Islet of Langerhans (tissue), 1 donor: Measurements from ENCODE around the gene GPRC5B.

Experiments used
- FAIRE-seq: peaks from one replicate; lab custom pipeline; 2011; peaks lifted over from hg19 to GRCh38; lab: Jason Lieb, UNC

GPRC5B gene, protein sequence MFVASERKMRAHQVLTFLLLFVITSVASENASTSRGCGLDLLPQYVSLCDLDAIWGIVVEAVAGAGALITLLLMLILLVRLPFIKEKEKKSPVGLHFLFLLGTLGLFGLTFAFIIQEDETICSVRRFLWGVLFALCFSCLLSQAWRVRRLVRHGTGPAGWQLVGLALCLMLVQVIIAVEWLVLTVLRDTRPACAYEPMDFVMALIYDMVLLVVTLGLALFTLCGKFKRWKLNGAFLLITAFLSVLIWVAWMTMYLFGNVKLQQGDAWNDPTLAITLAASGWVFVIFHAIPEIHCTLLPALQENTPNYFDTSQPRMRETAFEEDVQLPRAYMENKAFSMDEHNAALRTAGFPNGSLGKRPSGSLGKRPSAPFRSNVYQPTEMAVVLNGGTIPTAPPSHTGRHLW

DNA sequence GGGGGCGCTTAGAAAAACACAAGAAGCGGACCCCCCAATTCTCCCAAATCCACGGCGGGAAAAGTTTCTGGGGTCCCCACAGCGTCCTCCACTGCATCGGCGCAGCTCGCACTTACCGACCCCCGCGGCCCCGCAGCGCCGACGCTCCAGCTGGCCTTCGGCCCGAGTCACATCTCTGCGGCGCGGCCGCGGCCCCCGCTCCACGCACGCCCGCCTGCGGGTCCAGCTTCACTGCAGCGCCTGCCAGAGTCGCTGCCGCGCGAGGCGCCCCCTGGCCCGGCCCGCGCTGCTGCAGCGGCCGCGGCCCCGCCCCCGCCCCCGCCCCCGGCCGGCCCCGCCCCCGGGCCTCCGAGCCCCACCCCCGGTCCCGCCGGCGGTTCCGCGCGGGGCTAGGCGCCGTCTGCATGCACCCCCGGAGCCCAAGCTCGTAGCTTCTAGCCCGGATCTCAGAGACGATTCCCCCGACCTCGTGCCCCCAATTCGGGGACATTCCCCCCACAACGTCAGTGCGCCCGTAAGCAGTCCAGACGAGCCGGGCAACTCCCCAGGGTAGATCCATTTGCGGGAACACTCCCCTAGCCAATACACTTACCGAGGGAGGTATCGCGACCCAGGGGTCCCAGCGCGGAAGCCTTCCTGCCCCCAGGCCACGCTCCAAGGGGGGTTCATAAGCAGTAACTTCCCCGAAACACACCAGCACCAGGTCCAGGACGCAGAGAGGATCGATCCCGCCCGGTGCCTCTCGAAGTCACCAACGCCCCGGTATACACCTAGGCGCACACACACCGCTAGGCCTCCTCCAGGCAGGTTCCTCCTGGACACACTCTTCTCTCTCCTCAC, at the start of gene GPRC5B:
Gene GPRC5B (minus strand): TSS at position 238 of the 840 bp plus-strand sequence. CDS start 12,003 bp downstream, outside the sequence.
- FAIRE-seq: no peak

DNA sequence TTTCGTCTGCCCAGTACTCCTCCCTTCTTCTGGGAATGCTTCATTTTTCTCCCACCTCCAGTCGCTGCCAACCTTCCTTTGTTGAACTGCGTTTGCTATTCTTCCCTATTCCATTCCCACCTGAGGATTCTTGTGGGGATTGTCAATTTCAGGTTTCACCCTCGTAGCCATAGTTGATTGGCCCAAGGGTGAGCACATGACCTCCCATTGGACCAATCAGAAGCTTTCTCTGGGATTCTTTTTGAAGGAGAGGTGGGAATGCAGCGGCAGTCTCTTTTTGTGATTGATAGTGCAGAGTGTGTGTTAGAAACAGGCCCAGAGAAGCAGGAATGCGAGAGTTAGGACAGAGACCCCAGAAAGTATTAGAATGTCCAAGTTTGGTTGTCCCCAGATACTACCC, 49.1 kb upstream of the GPRC5B start:
- no peak for FAIRE-seq

DNA sequence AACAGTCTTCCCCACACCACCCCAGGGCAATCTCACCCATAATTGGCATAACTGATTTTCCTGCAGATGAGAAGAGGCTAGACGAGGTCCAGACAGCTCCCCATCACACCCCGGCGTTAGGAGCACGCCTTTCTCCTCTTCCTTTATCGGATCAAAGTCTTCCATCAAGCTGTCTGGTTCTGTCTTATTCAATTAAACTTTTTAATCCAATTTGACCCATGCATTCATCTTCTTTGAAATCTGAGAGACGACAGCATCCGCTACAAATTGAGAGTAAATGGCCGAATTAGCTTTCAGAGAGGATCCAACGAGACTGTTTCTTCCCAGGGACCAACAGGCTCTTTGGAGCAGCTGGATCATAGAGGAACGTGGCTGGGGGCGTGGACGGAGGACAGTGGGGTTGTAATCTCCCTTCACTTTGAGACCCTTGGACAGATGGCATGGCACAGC, 44.4 kb upstream of the GPRC5B start:
- no peak for FAIRE-seq

DNA sequence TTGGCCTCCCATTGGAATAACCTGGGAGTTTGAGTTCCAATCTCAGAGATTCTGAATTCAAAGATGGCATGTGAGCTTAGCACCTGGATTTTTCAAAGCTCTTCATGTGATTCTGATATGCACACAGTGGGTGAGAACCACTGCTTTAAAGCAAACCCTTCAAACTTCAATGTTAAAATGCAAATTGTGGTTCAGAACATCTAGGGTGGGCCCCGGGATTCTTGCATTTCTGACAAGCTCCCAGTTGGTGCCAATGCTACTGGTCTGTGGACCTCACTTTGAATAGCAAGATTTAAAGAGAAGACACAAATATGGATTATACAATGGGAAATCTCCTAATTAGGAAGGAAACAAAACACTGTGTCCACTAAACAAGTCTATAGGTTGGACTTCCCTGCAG, 43.8 kb upstream of the GPRC5B start:
- FAIRE-seq: no peak

DNA sequence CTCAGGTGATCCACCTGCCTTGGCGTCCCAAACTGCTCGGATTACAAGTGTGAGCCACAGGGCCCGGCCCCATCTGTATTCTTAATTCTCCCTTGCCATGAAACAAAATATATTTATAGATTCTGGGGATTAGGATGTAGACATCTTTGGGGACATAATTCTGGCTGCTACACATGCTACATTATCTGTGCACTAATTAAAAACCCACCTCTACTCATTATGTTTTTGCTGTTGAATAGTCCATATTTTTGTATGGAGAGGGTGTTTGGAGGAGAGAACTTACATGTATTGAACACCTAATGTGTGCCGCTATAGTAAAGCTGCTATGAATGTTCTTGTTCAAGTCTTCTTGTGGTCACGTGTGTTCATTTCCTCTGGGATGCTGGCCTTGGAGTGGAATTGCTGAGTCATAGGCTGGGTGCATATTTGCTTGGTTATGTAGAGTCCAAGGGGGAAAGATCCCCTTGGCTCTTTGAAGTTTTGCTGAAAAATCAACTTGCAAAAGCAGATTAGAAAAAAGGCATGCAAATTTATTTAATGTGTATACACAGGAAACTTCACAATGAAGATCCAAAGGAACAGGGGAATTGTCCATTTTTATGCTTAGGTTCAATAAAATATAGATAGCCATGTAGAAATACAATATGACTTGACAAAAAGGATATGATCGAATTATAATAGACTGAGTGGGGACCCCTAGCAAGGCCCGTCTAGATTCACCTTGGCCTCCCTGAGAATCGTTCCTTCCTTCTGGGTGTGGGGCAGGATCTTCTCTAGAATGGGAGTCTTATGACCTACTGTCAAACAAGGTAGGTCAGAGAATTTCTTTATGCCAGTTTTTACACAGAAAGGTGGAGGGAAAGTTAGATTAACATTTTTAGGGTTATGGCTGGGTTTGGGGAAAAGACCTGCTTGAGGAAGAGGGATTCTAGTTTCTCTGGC, 42.1 kb upstream of the GPRC5B start:
- FAIRE-seq: no peak

DNA sequence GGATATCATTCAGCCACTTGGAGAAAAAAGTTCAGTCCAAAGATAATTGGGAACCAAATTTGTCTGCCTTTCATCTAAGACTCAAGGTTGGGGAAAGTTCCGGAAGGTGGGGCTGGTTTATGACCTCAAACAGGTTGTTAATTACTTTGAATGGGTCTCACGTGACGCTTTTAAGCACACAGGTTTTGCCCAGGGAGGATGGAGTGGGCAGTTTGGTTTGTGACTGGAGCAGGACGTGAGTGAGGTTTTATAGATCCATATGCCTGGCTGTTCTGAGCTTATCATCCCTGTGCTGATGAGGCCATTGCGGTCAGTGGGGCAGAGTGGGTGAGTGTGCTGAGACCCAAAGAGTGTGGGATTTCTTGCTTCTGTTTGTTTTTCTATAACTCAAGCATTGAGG, 38.7 kb upstream of the GPRC5B start:
- FAIRE-seq: no peak

DNA sequence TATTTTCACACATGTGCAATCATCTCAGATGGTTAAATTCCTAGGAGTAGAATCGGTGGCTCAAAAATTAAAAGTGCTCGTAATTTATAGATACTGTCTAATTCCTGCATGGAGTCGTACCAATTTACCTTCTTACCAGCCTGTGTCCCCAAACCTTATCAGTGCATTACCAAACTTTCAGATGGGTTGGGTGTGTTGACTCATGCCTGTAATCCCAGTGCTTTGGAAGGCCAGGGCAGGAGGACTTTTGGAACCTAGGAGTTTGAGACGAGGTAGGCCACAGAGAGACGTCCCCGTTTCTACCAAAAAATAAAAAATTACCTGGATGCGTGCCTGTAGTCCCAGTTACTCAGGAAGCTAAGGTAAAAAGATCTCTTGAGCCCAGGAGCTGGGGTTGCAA, 34.5 kb upstream of the GPRC5B start:
- no peak for FAIRE-seq

DNA sequence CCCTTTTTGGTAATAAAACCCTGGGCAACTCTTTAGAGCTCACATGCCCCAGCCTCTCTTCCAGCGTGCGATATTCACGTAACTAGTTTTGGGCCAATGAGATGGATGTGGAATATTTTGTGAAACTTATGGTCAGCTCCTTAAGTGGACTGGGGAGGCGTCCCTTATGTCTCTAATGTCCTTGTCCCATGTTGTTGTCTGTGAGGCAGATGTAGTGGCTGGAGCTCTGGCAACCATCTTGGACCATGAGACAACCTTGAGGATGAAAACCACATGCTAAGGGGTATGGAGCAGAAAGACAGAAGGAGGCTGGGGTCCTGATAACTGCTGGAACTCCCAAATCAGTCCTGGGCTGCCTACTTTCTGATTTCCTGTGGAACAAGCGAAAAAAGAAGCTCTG, 31.4 kb upstream of the GPRC5B start:
- FAIRE-seq: no peak

DNA sequence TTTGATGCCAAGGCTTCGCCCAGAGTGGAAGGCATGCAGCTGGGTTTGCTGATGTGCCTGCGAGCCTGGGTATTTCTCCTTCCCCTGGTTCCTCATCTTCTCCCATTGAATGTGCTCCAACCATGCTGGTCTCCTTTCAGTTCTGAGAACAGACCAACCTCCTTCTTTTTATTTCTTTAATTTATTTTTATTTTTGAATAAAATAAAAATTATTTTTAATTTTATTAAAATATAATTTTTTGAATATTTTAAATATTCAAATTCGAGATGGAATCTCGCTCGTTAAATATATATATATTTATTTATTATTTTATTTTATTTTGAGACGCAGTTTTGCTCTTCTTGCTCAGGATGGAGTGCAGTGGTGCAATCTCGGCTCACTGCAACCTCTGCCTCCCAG, 30.2 kb upstream of the GPRC5B start:
- FAIRE-seq: no peak

DNA sequence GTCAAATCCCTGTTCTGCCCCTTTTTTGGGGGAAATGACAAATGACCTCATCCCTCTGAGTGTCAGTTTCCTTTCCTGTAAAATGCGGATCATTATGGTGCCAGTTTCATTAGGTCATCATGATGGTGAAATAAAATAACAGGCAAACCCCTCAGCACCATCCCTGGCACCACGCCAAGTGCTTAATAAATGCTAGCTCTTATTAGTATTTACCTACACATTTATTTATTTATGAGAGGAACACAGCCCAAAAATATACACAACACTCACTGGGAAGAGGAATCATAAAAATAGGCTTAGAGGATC, 28.6 kb upstream of the GPRC5B start:
- no peak for FAIRE-seq

DNA sequence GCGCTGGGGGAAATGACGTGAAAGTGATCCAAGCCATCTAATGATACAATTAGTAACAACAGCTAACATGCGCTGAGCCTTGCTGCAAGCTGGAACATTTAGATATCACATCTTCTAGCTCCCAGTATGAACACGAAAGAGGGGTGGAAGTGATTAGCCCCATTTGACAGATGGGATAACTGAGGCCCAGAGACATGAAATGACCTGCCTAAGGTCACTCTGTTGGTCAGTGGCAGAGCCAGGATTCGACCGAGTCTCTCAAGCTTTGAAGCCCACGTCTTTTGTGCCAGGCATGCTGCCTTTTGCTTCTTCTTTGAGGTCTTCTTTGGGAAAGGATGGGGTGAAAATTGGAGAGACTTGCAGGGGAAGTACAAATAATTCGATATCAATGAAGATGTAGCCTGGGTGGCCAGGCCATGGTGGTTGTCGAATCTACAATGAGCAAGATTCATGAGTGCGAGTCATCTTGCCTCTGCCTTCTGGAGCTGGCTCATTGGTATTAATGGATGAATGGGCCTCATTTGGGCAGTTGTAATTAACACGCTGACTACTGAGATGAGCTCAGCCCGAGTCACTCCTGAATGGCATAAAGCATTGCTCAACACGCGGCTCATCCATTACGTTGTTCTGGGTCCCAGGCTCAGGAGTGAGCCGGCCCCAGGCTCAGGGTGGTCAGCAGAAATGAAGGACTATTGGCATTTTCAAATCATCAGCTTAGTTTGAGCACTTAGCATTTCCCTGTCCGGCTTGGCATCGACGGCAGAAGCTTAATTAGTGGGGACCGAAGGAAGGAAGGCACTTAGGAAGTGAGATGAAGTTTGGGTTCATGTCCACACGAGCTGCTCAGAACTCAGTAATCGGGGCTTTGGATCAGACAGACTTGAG, 28.0 kb upstream of the GPRC5B start:
- no peak for FAIRE-seq

DNA sequence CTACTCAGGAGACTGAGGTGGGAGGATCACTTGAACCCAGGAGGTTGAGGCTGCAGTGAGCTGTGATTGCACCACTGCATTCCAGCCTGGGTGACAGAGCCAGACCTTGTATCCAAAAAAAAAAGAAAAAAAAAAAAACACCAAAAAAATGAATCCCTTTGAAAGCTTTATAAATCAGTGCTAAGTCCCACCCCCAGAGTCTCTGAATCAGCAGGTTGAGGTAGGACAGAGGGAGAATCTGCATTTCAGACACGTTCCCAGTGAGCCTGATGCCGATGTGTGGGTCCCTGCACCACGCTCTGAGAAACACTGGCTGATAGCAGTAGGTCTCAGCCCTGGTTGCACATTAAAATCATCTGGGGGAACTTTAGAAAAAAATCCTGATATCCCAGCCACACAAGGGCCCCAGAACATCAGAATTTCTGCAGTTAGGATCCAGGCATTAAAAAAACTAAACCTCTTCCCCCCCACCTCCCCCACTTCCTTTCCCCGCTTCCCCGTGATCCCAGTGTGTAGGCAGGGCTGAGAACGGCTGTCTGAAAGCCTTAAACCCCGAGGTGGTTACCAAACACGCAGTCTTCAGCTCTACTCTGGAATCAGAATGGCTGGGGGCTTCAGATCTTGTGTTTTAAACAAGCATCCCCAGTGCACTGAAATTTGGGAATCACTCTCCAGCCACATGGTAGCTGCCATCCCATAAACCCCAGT, 27.3 kb upstream of the GPRC5B start:
- no peak for FAIRE-seq

DNA sequence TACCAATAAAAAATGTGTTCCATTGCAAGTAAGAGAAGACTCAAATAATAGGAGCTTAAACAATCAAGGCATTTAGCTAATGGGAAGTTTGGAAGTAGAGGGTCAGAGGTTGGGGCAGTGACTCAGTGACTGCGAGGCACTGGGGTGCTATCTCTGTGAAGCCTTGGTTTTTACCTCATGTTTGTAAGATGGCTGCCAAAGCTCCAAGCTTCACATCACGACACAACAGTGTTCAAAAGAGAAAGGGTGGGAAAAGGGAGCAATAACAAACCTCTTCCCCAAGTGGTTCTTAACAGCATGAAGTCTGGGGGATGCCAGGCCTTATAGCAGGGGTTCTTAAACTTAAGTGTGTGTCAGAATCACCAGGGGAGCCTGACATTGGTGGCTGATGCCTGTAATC, 26.6 kb upstream of the GPRC5B start:
- FAIRE-seq: no peak

DNA sequence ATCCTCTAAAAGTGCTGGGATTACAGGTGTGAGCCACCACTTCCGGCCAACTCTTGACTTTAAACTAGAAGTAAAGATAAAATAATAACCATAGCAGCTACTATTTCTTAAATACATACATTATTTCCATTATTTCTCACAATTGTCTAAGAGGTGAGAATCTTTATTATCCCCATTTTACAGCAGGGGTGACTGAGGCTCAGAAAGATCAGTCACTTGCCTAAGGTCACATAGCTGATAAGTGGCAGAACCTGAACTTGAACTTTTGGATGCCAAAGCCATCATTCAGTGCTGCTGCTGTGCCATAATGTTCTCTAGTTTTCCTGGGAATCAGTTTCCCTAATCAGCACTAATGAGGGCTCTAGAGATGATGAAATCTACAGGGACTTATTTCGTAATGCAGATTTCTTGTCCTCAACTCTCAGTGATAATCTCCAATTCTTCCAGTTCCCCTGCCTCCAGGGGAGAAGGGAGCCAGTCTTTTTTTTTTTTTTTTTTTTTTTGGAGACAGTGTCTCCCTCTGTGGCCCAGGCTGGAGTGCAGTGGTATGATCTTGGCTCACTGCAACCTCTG, 25.2 kb upstream of the GPRC5B start:
- no peak for FAIRE-seq

DNA sequence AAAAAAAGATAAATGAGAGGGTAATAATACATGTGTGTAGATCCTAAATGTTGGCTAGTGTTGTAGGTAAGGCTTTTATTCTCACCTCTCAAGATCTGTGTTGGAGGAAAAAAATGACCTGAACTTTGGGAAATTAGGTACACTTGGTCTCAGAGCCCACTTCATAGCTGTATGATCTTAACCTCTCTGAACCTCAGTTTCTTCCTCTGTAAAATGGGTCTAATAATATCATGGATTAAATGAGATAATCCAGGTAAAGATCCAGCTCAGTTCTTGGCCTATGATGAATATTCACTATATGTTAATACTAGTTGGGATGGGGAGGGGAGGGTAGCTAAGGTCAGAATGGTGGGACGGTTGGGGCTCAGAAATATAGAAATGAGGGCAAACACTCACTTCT, 24.3 kb upstream of the GPRC5B start:
- FAIRE-seq: no peak

DNA sequence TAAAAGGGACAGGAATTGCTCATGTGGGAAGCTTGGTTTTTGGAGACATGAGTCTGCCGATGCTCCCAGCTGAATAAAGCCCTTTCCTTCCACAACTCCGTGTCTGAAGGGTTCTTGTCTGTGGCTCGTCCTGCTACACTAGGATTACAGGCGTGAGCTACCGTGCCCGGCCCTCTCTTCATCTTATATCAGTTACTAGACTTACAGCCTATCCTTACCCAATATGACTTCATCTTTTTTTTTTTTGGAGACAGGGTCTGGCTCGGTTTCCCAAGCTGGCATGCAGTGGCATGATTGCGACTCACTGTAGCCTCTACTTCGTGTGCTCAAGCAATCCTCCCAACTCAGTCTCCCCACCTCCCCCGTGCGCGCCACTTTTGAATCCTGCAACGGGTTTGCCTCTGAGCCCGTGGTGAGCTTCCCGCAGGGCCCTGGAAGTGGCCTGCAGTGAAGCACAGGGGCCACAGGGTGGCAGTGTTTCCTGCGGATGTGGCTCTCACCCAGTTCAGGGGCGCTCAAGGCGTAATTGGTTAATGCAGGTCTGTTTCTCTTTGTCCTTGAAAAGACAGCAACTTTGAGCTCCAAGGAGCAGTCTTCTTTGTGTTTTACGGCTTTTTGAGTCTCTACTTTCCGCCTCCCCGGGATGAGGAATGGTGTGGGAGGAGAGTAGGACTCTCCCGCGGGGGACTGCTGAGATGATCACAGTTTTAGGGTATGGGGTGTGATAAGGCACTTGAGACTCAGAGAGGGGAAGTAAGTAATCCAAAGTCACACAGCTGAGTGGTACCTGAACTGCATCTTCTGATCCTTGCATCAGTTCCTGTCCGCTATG, 22.7 kb upstream of the GPRC5B start:
- FAIRE-seq: no peak

DNA sequence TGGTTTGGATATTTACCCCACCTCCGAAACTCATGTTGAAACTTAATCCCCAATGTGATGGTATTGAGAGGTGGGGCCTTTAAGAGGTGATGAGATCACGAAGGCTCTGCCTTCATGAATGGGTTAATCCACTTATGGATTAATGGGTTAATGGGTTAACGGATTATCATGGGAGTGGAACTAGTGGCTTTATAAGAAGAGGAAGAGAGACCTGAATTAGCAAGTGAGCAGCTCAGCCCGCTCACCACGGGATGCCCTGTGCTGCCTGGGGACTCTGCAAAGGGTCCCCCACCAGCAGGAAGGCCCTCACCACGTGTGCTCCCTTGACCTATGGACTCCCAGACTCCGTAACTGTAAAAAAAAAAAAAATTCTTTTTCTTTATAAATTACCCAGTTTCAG, 16.5 kb upstream of the GPRC5B start:
- FAIRE-seq: no peak

DNA sequence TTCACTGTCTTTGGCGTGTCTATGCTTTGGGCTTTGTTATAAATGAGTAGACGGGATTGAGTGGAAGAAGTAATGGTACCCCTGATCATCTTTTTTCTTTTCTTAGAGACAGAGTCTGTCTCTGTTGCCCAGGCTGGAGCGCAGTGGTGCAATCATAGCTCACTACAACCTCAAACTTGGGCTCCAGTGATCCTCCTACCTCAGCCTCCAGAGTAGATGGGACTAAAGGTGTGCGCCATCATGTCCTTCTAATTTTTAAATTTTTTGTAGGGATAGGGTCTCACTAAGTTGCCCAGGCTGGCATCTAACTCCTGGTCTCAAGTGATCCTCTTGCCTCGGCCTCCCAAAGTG, 14.9 kb upstream of the GPRC5B start:
- no peak for FAIRE-seq

DNA sequence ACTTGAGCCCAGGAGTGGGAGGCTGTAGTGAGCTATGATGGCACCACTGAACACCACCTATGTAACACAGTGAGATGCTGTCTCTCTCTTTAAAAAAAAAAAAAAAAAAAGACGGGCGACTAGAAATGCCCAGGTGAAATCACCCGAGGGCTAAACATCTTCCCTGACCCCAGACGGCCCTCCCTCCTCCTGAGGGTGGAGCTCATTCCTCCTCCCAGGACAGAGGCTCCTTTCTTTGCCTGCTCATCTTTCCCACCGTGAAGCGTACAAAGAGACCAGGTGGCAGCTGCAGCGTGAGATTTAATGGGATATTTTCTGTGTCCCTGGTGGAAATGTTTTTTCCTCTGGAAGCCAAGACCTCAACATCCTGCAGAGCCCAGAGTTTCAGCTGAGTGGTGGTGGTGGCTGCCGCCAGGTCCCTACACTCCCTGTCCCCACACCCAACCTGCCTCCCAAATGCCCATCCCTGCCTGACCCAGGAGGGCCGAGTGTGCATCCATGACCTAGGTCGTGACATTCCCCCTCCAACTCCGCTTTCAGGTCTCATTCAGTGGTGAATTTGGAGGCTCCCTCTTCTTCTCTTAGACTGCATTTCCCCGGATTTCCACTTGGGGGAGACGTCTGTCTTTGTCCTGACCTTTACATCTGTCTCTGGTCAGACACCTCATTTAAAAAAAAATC, 14.4 kb upstream of the GPRC5B start:
- no peak for FAIRE-seq
